GM18519 (cell line): ENCODE measurements around the gene INAFM2.

Source experiments
- ATAC-seq: cut with Tn5 transposase; IDR thresholded peaks from one replicate; pipeline ENCODE4 v1.9.1; 2021; ENCODE audit warnings: mild to moderate bottlenecking, moderate library complexity; ENCODE audit not compliant: unreplicated experiment, low FRiP score

INAFM2 gene

DNA sequence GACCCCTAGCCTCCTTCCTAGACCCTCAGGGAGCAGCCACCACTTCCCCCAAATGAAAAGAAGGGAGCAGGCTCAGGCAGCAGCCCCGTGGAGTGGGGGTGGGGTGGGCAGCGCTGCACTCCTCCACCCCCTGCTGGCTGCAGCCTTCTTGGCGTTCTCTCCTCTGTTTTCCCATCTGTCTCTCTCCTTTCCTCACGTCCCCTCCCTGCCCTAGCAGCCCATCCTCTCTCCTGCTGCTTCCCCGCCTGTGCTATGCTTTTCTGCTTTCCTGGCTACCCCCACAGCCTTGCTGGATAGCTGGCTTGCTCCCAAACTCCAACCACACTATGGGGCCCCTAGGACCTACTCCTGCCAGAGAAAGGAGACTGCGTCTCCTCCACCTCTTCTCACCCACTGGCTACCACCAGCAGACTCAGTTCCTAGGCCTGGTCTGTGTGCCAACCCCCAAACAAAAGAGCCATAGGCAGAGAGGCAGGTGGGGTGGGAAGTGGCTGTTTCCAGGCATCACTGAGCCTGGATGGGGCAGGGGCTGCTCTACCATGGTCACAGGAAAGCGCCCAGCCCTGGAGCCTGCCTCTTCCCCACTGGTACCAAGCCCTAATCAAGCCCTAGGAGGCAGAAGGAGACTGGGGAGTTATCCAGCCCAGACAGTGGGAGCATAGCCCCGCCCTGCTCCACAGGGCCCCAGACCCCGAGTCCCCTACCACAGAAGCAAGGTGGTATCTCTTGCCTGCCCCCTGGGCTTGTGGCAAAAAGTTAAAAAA lies 31.1 kb downstream of the INAFM2 start:
- ATAC-seq: no peak

DNA sequence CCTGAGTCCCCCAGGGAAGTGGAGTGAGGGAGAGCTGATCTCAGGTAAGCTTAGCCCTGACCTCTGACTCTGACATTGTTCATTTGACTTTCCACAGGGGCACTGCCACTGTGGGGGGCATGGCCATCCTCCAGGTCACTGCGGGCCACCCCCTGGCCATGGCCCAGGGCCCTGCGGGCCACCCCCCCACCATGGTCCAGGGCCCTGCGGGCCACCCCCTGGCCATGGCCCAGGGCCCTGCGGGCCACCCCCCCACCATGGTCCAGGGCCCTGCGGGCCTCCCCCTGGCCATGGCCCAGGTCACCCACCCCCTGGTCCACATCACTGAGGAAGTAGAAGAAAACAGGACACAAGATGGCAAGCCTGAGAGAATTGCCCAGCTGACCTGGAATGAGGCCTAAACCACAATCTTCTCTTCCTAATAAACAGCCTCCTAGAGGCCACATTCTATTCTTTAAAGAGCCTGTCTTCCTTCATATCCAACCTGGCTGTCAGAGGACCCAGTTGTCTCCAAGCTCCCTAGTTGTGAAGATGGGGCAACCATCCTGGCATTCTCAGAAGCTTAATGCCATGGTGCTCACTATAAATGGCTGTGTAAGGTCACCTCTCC lies 32.6 kb downstream of the INAFM2 start:
- no peak for ATAC-seq

DNA sequence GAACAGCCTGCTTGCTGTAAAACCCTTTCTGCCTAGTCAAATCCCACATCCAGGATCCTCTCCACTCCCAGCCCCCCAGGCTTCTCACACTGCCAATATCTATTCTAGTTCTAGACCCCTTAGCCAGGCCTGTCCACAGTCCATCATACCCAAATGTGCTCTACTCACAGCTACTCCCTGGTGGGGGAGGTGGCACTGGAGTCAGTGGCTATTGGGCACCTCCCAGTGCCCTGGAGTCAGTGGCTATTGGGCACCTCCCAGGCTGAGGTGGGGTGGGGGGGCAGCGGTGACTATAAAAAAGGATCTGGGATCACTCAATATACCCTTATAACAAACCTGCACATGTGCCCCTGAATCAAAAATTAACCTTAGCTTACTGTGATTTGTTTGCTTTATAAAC lies 33.8 kb downstream of the INAFM2 start:
- ATAC-seq: no peak

DNA sequence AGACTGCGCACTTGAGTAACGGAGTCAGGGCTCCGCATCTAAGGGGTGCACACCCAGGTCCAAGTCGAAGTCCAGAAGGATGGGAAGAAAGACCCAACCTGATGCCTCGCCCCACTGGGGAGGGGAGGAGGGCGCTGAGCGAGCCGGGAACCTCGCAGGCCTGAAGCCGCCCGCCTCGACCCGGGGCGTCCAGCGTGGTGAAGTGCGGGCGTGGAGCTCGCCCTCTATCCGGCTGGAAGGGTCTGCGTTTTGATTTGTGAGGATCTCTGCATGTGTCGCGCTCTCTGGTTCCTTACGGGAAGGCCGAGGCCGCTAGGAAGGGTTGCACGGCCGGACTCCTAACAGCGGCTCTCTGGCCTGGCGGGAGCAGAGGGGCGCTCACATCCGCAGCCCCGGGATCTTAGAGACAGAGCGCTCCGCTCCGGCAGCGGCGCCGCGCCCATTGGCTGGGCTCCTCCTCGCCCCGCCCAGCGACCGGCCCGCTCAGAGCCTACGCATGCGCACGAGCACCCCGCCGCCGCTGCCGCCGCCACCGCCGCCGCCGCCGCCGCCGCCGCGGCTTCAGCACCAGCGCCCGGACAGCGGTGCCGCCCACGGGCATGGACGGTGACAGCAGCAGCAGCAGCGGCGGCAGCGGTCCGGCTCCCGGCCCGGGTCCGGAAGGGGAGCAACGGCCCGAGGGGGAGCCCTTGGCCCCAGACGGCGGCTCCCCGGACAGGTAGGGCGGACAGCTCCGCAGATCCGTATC lies 34.4 kb downstream of the INAFM2 start, which contains the start of gene DISP2:
Gene DISP2 (plus strand): TSS at position 497 of the 748 bp plus-strand sequence. CDS start 103 bp downstream, at position 600.
- peak; percentile 59 for ATAC-seq

DNA sequence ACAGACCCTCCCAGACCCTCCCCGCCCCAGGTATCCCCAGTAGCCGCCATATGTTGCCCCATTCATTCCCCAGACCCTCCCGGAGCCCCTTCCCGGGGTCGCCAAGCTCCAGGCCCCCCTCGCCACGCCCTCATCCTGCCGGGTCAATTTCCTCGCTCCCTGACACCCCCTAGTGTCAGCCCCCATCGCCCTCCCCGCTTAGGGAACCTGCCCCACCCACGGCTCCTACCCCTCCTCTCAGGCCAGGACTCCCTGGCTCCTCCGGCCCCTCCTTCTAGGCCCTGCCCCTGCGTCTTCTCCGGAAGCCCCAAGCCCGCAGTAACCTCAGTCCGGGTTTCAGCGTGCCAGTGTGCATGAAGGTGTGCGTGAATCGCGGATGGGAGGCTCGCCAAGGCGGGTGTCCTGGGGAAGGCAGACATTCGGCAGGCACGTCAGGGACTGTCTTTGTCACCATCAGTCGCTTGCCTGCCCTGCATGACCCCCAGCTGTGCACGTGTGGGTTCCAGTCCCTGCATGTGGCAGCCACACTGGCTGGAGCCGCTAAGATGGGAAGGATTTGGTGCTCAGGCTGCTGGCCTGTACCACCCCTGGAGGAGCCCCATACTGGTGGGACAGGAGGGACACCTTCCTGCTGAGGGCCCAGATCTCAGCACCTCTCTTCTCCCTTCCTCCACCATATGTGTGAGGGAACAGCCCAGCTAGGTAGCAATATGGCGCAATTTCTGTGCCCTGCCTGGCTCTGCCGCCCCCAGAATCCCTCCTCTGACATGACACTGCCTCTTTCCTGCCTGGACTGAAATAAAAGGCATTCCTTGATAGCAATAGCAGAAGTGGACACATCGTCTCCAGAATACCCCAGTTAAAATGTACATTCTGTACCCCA lies 35.2 kb downstream of the INAFM2 start:
- no peak for ATAC-seq

DNA sequence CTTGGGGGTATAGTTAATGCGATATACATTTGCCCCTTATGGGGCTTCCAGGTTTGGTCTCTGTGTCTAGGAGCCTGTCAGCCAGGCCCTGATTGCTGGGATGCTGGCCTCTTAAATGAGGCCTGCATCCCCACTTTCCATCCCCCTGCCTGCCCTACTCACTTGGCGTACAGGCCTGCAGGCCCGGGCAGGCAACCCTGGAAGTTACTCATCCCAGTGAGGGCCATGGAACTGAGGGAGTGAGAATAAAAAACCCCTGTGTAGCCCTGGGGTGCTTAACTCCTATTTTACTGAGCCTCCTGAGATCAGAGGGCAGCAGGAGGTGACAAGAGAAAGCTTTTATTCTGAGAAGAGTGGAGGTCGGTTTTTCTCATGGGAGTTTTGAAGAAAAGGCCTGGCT lies 36.5 kb downstream of the INAFM2 start:
- no peak for ATAC-seq

DNA sequence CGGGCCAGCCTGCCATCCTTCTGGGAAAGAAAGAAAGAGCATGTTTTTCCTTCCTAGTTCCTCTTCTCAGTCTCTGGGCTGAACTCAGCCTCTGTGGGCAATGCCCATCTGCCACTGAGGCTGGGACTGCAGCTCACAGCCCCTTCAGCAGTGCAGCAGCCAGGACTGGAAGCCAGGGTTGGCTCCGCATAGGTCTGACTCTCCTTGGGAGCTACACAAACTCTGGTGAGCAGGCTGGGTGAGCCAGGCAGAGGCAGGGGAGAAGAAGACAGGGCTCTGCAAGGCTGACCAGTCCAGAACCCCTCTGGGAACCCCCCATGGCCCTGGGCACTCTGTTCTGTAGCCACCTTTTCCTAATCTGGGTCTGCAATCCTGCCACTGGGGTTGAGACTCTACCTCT lies 38.1 kb downstream of the INAFM2 start:
- ATAC-seq: no peak

DNA sequence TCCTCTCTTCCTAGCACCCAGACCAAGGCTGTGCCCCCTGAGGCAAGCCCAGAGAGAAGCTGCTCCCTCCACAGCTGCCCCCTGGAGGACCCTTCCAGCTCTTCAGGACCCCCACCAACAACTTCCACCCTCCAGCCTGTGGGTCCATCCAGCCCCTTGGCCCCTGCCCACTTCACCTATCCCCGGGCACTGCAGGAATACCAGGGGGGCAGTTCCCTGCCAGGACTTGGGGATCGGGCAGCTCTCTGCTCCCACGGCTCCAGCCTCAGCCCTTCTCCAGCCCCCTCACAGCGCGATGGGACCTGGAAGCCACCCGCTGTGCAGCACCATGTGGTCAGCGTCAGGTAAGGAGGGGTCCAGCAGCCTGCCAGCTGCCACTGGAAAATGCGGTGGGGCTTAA lies 40.1 kb downstream of the INAFM2 start:
- ATAC-seq: no peak

DNA sequence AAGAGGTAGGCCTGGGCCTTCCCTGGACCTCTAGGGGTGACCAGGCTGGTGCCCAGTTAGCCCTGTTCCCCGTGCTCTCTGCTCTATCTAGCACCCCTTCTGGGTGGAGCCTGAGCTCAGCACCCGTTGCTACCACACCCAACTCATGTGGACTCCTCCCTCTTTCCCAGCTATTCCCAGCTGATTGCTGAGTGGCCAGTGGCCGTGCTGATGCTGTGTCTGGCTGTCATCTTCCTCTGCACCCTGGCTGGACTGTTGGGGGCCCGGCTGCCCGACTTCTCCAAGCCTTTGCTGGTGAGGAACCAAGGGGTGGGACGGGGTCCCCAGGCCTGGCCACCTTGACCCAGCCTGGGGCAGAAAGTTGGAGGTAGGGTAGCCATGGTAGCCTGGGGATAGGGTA lies 40.8 kb downstream of the INAFM2 start:
- ATAC-seq: no peak

DNA sequence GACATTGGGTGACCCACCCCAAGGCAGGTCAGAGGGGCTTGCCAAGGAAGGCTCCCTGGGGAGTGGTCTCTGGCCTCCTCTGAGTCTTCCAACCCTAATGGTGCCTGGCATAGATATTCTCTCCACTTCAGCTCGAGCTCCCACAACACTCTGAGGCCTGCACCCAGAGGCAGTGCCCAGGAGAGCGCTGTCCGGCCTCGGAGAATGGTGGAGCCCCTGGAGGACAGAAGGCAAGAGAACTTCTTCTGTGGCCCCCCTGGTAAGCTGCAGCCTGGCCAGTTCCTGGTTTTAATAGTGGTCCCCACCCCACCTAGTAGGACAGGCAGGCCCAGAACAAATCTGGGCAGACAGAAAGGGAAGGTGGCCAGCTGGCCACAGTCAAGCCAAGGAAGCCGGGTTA lies 41.5 kb downstream of the INAFM2 start:
- no peak for ATAC-seq

DNA sequence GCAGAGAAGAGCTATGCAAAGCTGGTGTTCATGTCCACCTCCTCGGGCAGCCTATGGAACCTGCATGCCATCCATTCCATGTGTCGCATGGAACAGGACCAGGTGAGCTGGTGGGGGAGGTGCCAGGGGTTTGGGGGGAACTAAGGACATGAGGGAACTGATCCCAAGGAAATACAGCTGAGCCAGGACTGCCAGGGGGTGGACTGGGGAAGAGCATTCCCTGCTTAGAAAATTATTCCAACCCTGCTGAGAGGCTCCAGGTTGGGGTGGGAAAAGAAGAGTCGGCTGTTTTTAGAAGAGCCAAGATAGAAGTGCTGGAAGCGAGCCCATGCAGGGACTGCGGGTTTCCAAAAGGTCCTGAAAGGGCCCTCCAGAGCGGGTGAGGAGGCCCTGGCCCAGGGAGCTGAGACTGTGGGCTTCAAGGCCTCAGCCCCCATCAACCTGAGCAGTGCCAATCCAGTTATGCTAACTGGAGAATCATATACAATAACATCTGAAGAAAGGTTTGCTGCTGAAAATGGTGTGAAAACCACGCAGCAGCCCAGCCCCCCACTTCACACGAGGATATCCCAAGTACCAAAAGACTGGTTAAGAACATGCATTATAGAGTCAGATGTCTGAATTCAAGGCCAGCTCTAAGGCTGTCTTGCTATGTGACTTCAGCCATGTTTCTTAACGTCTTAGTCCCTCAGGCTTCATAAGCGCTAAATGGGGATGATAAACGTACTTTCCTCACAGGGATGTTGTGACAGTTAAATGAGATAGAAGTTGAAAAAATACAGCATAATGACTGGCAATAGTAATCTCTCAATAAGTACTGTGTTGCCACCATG lies 42.3 kb downstream of the INAFM2 start:
- ATAC-seq: no peak

DNA sequence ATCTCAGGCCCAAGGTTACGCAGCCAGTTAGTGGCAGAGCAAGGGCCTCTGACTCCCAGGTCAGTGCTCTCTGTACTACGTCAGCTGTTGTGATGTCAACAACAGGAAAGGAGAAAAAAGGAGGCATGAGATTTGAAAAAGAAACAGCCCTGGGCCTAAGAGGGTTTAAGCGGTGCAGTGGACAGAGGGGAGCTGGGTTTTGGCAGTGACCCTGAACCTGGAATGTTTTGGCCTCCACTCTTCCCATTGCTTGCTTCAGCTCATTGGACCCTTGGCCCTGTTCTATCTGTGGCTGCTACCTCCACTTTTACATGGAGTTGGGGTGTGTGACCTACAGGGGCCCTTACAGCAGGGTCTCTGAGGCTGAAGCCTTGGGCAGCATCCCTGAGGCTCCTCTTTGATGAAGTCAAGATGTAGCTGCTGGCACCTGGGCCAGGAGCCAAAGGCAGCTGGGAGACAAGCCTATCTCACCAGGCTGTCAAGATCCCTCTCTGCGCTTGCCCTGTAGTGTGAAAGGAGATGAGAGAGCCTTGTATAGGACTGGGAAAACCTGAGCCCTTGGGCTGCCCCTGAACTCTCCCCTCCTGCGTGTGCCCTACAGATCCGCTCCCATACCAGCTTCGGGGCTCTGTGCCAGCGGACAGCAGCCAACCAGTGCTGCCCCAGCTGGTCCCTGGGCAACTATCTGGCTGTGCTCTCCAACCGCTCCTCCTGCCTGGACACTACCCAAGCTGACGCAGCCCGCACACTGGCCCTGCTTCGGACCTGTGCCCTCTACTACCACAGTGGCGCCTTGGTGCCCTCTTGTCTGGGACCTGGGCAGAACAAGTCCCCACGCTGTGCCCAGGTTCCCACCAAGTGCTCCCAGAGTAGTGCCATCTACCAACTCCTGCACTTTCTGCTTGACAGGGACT lies 43.2 kb downstream of the INAFM2 start:
- ATAC-seq: no peak

DNA sequence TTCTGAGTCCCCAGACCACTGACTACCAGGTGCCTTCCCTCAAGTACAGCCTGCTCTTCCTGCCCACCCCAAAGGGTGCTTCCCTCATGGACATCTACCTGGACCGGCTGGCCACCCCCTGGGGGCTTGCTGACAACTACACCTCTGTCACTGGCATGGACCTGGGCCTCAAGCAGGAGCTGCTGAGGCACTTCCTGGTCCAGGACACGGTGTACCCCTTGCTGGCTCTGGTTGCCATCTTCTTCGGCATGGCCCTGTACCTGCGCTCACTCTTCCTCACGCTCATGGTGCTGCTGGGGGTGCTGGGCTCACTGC lies 43.8 kb downstream of the INAFM2 start:
- no peak for ATAC-seq

DNA sequence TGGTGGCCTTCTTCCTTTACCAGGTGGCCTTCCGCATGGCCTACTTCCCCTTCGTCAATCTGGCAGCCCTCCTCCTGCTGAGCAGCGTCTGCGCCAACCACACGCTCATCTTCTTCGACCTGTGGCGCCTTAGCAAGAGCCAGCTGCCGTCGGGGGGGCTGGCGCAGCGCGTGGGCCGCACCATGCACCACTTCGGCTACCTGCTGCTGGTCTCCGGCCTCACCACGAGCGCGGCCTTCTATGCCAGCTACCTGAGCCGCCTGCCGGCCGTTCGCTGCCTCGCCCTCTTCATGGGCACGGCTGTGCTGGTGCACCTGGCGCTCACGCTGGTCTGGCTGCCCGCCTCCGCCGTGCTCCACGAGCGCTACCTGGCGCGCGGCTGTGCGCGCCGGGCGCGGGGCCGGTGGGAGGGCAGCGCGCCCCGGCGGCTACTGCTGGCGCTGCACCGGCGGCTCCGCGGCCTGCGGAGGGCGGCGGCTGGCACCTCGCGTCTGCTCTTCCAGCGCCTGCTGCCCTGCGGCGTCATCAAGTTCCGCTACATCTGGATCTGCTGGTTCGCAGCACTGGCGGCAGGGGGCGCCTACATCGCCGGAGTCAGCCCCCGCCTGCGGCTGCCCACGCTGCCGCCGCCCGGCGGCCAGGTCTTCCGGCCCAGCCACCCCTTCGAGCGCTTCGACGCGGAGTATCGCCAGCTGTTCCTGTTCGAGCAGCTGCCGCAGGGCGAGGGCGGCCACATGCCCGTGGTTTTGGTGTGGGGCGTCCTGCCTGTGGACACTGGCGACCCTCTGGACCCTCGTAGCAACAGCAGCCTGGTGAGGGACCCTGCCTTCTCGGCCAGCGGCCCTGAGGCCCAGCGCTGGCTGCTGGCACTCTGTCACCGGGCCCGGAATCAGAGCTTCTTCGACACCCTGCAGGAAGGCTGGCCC lies 44.5 kb downstream of the INAFM2 start:
- ATAC-seq: peak; percentile 70

DNA sequence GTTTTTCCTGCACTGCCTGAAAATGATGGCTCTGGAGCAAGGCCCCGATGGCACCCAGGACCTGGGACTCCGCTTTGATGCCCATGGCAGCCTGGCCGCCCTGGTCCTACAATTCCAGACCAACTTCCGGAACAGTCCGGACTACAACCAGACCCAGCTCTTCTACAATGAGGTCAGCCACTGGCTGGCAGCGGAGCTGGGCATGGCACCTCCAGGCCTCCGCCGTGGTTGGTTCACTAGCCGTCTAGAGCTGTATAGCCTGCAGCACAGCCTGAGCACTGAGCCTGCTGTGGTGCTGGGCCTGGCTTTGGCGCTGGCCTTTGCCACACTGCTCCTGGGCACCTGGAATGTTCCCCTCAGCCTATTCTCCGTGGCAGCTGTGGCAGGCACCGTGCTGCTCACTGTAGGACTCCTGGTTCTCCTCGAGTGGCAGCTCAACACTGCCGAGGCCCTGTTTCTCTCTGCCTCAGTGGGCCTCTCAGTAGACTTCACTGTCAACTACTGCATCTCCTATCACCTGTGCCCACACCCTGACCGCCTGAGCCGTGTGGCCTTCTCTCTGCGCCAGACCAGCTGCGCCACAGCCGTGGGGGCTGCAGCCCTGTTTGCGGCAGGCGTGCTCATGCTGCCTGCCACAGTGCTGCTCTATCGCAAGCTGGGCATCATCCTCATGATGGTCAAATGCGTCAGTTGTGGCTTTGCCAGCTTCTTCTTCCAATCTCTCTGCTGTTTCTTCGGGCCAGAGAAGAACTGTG lies 45.4 kb downstream of the INAFM2 start:
- no peak for ATAC-seq

DNA sequence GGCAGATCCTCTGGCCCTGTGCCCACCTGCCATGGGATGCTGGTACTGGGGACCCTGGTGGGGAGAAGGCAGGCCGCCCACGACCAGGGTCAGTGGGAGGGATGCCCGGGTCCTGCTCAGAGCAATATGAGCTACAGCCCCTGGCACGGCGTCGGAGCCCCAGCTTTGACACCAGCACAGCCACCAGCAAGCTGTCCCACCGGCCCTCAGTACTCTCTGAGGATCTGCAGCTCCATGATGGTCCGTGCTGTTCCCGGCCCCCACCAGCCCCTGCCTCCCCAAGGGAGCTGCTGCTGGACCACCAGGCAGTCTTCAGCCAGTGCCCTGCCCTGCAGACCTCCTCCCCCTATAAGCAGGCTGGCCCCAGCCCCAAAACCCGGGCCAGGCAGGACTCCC lies 46.0 kb downstream of the INAFM2 start:
- ATAC-seq: no peak

DNA sequence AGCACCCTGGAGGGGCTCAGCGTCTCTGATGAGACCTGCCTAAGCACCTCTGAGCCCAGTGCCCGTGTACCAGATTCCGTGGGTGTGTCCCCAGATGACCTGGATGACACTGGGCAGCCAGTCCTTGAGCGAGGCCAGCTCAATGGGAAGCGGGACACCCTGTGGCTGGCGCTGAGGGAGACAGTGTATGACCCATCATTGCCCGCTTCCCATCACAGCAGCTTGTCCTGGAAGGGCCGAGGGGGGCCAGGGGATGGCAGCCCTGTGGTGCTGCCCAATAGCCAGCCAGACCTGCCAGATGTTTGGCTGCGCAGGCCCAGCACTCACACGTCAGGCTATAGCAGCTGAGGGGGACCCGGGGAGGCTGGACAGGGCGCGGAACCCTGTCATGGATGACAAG lies 46.5 kb downstream of the INAFM2 start:
- no peak for ATAC-seq
